DND-41 (cell line): ENCODE data around the gene WDPCP.
A peak's percentile ranks its signal among the peaks of the same experiment; 100 is the strongest.

ENCODE experiments used
- ATAC-seq: fragments of 200-7000 bp; cut with Tn5 transposase; 3 replicates; pipeline ENCODE4 v1.9.1; 2021; ENCODE audit warnings: low read depth; ENCODE audit not compliant: insufficient read depth
- DNase-seq: peaks from one replicate; pipeline ENCODE4 v3.0.0-alpha.2; 2020
- H2AFZ ChIP-seq: 2 replicates; pipeline ENCODE4 v1.6.0; 2012; ENCODE audit warnings: low read depth, low read length
- H3K27ac ChIP-seq: 2 replicates; pipeline ENCODE4 v1.5.1; 2012; ENCODE audit warnings: low read length, inconsistent platforms
- H3K27me3 ChIP-seq: fragments of 200-600 bp; sonication (generic); 2 replicates; pipeline ENCODE4 v1.6.0; 2012; ENCODE audit warnings: low read length, mild to moderate bottlenecking, inconsistent platforms; ENCODE audit not compliant: insufficient read depth, poor library complexity
- H3K36me3 ChIP-seq: 2 replicates; pipeline ENCODE4 v1.5.1; 2012; ENCODE audit warnings: low read length, inconsistent platforms; ENCODE audit not compliant: insufficient read depth
- H3K4me1 ChIP-seq: 2 replicates; pipeline ENCODE4 v1.5.1; 2012; ENCODE audit warnings: mild to moderate bottlenecking, low read length; ENCODE audit not compliant: insufficient read depth
- H3K4me2 ChIP-seq: 2 replicates; pipeline ENCODE4 v1.6.0; 2012; ENCODE audit warnings: mild to moderate bottlenecking, moderate library complexity, low read length, inconsistent platforms; ENCODE audit not compliant: insufficient read depth
- H3K4me3 ChIP-seq, 2 experiments: fragments of 200-600 bp in 1 of 2; shearing (Covaris generic) in 1 of 2; 2 replicates each; pipeline ENCODE4 v1.5.1; 2012 to 2016; ENCODE audit warnings: inconsistent platforms in 2 of 2, low read length in 2 of 2, mild to moderate bottlenecking in 2 of 2, low read depth in 1 of 2, moderate library complexity in 1 of 2
- H3K79me2 ChIP-seq: 2 replicates; pipeline ENCODE4 v1.6.0; 2012; ENCODE audit warnings: low read length, inconsistent platforms; ENCODE audit not compliant: insufficient read depth
- H3K9ac ChIP-seq: 2 replicates; pipeline ENCODE4 v1.6.0; 2012; ENCODE audit warnings: low read depth, mild to moderate bottlenecking, inconsistent platforms, low read length, moderate library complexity
- H3K9me3 ChIP-seq: 2 replicates; pipeline ENCODE4 v1.5.1; 2012; ENCODE audit warnings: low read length, moderate library complexity, mild to moderate bottlenecking, inconsistent platforms; ENCODE audit not compliant: insufficient read depth, severe bottlenecking
- H4K20me1 ChIP-seq: 2 replicates; pipeline ENCODE4 v1.6.0; 2012; ENCODE audit warnings: low read length; ENCODE audit not compliant: insufficient read depth
- CTCF ChIP-seq: IDR thresholded peaks from 2 replicates; pipeline ENCODE4 v1.5.1; 2012; ENCODE audit warnings: borderline replicate concordance, low read length, moderate library complexity, mild to moderate bottlenecking; ENCODE audit not compliant: poor library complexity, severe bottlenecking; ENCODE audit errors: extremely low read depth
- EZH2 ChIP-seq: IDR thresholded peaks from 3 replicates; pipeline ENCODE4 v1.6.1; 2012; ENCODE audit warnings: borderline replicate concordance, low read depth, mild to moderate bottlenecking, moderate library complexity, low read length, inconsistent platforms; ENCODE audit not compliant: severe bottlenecking

The WDPCP gene

GRCh38 chr2:63588385-63589147 lies at the start of gene WDPCP, which contains the start of gene MDH1:
Gene WDPCP, minus strand, starts transcription at chr2:63588477. Its CDS starts 206 bp downstream, at chr2:63588271.
Gene MDH1, plus strand, starts transcription at chr2:63588963. Its CDS starts 81 bp downstream, at chr2:63589044.
- Histone ChIP-seq H2AFZ (peak within 1 kb of the TSS; percentile 93), H3K27me3 (no peaks in the 10 kb centered on the region), H3K4me3 (peak within 1 kb of the TSS; percentile 78 to 81), H3K36me3 (peaks cover 18% of the 10 kb centered on the region), H3K79me2 (peaks cover 91% of the 10 kb centered on the region), H4K20me1 (peaks cover 12% of the 10 kb centered on the region; the same call in 1 of the 2 replicates), H3K4me1 (peaks cover 51% of the 10 kb centered on the region), H3K27ac (peak within 1 kb of the TSS; percentile 88), H3K9ac (peak within 1 kb of the TSS; percentile 79), H3K4me2 (peak within 1 kb of the TSS; percentile 96), H3K9me3 (no peaks in the 10 kb centered on the region)
- TF ChIP-seq CTCF (no peak), EZH2 (no peak)
- peak; percentile 90 for ATAC-seq
- peak; percentile 96 for DNase-seq

- Histone ChIP-seq H3K79me2 (no peaks in the 10 kb centered on the region), H3K36me3 (no peaks in the 10 kb centered on the region), H3K27me3 (no peaks in the 10 kb centered on the region)
Measured at GRCh38 chr2:63632382-63632781, 44.1 kb upstream of the WDPCP start.

GRCh38 chr2:63631501-63631900 lies 43.2 kb upstream of the WDPCP start:
- Histone ChIP-seq H3K4me3 (no peak overlapping the region), H4K20me1 (no peaks in the 10 kb centered on the region), H3K9me3 (peaks cover 2% of the 10 kb centered on the region), H3K79me2 (no peaks in the 10 kb centered on the region), H3K4me1 (no peaks in the 10 kb centered on the region), H3K9ac (no peak overlapping the region), H3K27me3 (no peaks in the 10 kb centered on the region), H3K4me2 (no peak overlapping the region), H3K36me3 (no peaks in the 10 kb centered on the region), H2AFZ (no peak overlapping the region), H3K27ac (no peak overlapping the region)
- DNase-seq (no peak), ATAC-seq (no peak)
- TF ChIP-seq EZH2 (no peak), CTCF (no peak)

More at GRCh38 chr2:63632382-63632781, 44.1 kb upstream of the WDPCP start:
- Histone ChIP-seq H3K4me1 (no peaks in the 10 kb centered on the region), H4K20me1 (no peaks in the 10 kb centered on the region), H3K4me3 (no peak overlapping the region), H3K9me3 (peaks cover 2% of the 10 kb centered on the region), H3K9ac (no peak overlapping the region), H3K4me2 (no peak overlapping the region), H3K27ac (no peak overlapping the region), H2AFZ (no peak overlapping the region)
- DNase-seq (no peak), ATAC-seq (no peak)
- no peak for TF ChIP-seq CTCF
- TF ChIP-seq EZH2, result no peak
